Measurements from ENCODE around the gene BSCL2. TPM values are rescaled to one million over a fixed set of nuclear protein-coding genes. Genes with fewer than 3 reads are reported as not detected.
"Not testable (repeated sequence)": the region's sequence is repeated elsewhere in the genome, so short reads cannot be mapped to it uniquely, and the experiment has no call there.

Gene BSCL2
- total RNA-seq, 4 donors from 2014 or later: 61.7 to 155 (median 75.7) TPM

DNA sequence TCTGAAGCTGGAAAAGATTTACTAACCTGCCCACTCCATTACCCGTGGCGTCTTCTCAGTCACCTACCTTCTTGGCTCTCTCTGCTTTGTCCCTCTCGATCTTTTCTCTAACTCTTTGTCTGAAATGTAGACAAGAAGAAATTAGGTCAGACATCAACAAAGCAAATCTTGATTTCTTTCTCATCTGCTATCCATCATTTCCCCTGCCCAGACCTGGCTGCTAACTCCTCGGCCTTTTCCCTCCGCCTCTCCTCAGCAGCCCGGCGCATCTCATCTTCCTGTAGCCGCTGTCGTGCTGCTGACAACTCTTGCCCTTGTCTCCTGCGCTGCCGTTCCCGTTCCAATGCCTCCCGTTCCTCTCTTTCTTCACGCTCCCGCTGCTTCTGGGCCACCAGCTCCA, 29.5 kb downstream of the BSCL2 start:
- intact Hi-C loops (cut with DNase I; ENCODE audit: low total_unique reads): no loop called here
- Histone ChIP-seq H3K4me1 (peaks cover 21 to 38% (median 23%) of the 10 kb centered on the region in 4 donors), H3K4me3 (peak overlapping the region in 1 of 4 donors; percentile 85)

GRCh38 chr11:62677156-62677555, 30.1 kb downstream of the BSCL2 start:
- in situ Hi-C loops (cut with MboI; ENCODE audit: low pct_ligation_motif_present in 1 of 4, low pct_unique_long_range_greater_than_20kb in 1 of 4, low sequenced_read_pairs in 3 of 4) (loop anchor here in 2 of 4 donors (25.0 kb wide), 2 partner anchors 265 to 290 kb away; partner anchors contain the start of gene SCGB1A1 (in 1 of the 2)), intact Hi-C loops (cut with DNase I; ENCODE audit: low total_unique reads) (no loop called here)
- no peak overlapping the region for H3K27ac ChIP-seq
- H3K4me3 ChIP-seq: no peak overlapping the region
- peaks cover 0 to 15% (median 3%) of the 10 kb centered on the region in 4 donors for H3K36me3 ChIP-seq
- H3K4me1 ChIP-seq: peaks cover 24 to 41% (median 26%) of the 10 kb centered on the region in 4 donors
- no peak for DNase-seq
- WGBS, 2 donors (ENCODE audit: low coverage in 1 of 2): 82 to 88% methylated on average over 6 of the region's 6 CpGs
- H3K27me3 ChIP-seq: no peaks in the 10 kb centered on the region
- TF ChIP-seq POLR2AphosphoS5 (IDR thresholded peaks at IDR 0.05): no peak
- no peak for TF ChIP-seq CTCF (IDR thresholded peaks at IDR 0.05)
- no peaks in the 10 kb centered on the region for H3K9me3 ChIP-seq

More for the DNA sequence above, 29.5 kb downstream of the BSCL2 start:
- DNase-seq: no peak
- no peaks in the 10 kb centered on the region for H3K9me3 ChIP-seq
- 80 to 87% methylated on average over 5 to 15 of the region's 15 CpGs for WGBS, 2 donors (ENCODE audit: low coverage in 1 of 2)
- no peaks in the 10 kb centered on the region for H3K27me3 ChIP-seq
- H3K27ac ChIP-seq: peak overlapping the region in 2 of 4 donors; percentile 93 to 95
- TF ChIP-seq POLR2A (IDR thresholded peaks at IDR 0.05): no peak
- in situ Hi-C loops (cut with MboI; ENCODE audit: low pct_ligation_motif_present in 1 of 4, low pct_unique_long_range_greater_than_20kb in 1 of 4, low sequenced_read_pairs in 3 of 4): loop anchor here in 2 of 4 donors (25.0 kb wide), 2 partner anchors 265 to 290 kb away; partner anchors contain the start of gene SCGB1A1 (in 1 of the 2)
- H3K36me3 ChIP-seq: peaks cover 0 to 15% (median 3%) of the 10 kb centered on the region in 4 donors

- 43 to 60% methylated on average over 4 to 6 of the region's 6 CpGs for WGBS, 2 donors (ENCODE audit: low coverage in 1 of 2)
These were observed 30.5 kb downstream of the BSCL2 start for GRCh38 chr11:62676698-62677097.

DNA sequence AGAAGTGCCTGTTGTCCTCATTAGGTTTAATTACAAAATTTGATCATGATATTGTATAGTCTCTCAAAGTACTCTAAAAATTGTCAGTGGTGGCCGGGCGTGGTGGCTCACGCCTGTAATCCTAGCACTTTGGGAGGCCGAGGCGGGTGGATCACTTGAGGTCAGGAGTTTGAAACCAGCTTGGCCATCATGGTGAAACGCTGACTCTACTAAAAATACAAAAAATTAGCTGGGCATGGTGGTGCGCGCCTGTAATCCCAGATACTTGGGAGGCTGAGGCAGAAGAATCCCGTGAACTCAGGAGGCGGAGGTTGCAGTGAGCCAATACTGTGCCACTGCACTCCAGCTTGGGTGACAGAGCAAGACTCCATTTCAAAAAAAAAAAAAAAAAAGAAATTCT, 31.8 kb downstream of the BSCL2 start:
- intact Hi-C loops (cut with DNase I; ENCODE audit: low total_unique reads); DNase-seq; H3K27me3 ChIP-seq; H3K27ac ChIP-seq; H3K4me3 ChIP-seq; H3K9me3 ChIP-seq: not testable (repeated sequence)
- Histone ChIP-seq H3K36me3 (peaks cover 0 to 15% (median 3%) of the 10 kb centered on the region in 4 donors), H3K4me1 (peaks cover 28 to 46% (median 34%) of the 10 kb centered on the region in 4 donors)
- WGBS, 2 donors (ENCODE audit: low coverage in 1 of 2): 86 to 89% methylated on average over 10 of the region's 10 CpGs
- in situ Hi-C loops (cut with MboI; ENCODE audit: low pct_ligation_motif_present in 1 of 4, low pct_unique_long_range_greater_than_20kb in 1 of 4, low sequenced_read_pairs in 3 of 4): loop anchor here in 2 of 4 donors (25.0 kb wide), 2 partner anchors 263 to 288 kb away; partner anchors contain the start of gene SCGB1A1 (in 1 of the 2)

More at GRCh38 chr11:62676698-62677097, 30.5 kb downstream of the BSCL2 start:
- intact Hi-C loops (cut with DNase I; ENCODE audit: low total_unique reads): no loop called here
- H3K4me3 ChIP-seq: no peak overlapping the region
- no peaks in the 10 kb centered on the region for H3K27me3 ChIP-seq
- H3K27ac ChIP-seq: no peak overlapping the region
- no peaks in the 10 kb centered on the region for H3K9me3 ChIP-seq
- in situ Hi-C loops (cut with MboI; ENCODE audit: low pct_ligation_motif_present in 1 of 4, low pct_unique_long_range_greater_than_20kb in 1 of 4, low sequenced_read_pairs in 3 of 4): loop anchor here in 2 of 4 donors (25.0 kb wide), 2 partner anchors 264 to 289 kb away; partner anchors contain the start of gene SCGB1A1 (in 1 of the 2)
- TF ChIP-seq POLR2A (IDR thresholded peaks at IDR 0.05): no peak
- TF ChIP-seq CTCF (IDR thresholded peaks at IDR 0.05): no peak
- no peak for TF ChIP-seq EP300 (IDR thresholded peaks at IDR 0.05; ENCODE audit: low read depth)
- TF ChIP-seq POLR2AphosphoS5 (IDR thresholded peaks at IDR 0.05): no peak
- no peak for DNase-seq
- peaks cover 24 to 41% (median 26%) of the 10 kb centered on the region in 4 donors for H3K4me1 ChIP-seq
- H3K36me3 ChIP-seq: peaks cover 0 to 15% (median 3%) of the 10 kb centered on the region in 4 donors

GRCh38 chr11:62673196-62673525, 34.1 kb downstream of the BSCL2 start:
- 33 to 65% methylated on average over 1 to 2 of the region's 2 CpGs for WGBS, 2 donors (ENCODE audit: low coverage in 1 of 2)
- Histone ChIP-seq H3K9me3 (no peaks in the 10 kb centered on the region), H3K27me3 (no peaks in the 10 kb centered on the region), H3K27ac (peak overlapping the region; percentile 92 to 93 (median 93)), H3K4me1 (peaks cover 21 to 51% (median 36%) of the 10 kb centered on the region in 4 donors), H3K4me3 (peak overlapping the region in 1 of 4 donors; percentile 79), H3K36me3 (peaks cover 0 to 15% (median 3%) of the 10 kb centered on the region in 4 donors)
- no peak for TF ChIP-seq CTCF (IDR thresholded peaks at IDR 0.05)
- TF ChIP-seq POLR2A (IDR thresholded peaks at IDR 0.05): no peak
- intact Hi-C loops (cut with DNase I; ENCODE audit: low total_unique reads) (no loop called here), in situ Hi-C loops (cut with MboI; ENCODE audit: low pct_ligation_motif_present in 1 of 4, low pct_unique_long_range_greater_than_20kb in 1 of 4, low sequenced_read_pairs in 3 of 4) (no loop called here)
- DNase-seq: no peak

Data from transverse colon (tissue), 4 donors.